ENCODE measurements around the gene TOP2B.

TOP2B gene

DNA sequence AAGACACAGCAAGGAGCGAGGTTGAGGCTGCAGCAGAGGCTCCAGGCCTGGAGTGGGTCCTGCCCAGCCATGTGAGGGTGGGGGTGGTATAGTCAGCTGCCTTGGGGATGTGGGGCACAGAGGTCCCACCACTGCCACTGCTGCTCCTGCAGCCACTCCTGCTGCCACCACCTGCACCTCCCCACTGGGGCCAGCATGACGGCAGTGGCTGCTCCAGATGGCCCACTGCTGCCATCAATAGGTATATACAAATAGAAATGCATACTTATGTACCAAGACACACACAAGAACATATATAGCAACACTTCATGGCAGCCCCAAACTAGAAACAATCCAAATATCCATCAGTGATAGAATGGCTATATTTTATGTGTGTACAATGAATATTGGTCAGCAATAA is 10.0 kb upstream of the TOP2B start:
- no peak for DNase-seq (ENCODE audit: low read depth)

- DNase-seq (ENCODE audit: low read depth), result no peak
Measured at GRCh38 chr3:25673738-25674298, 9.1 kb upstream of the TOP2B start.

GRCh38 chr3:25665315-25666280 is 891 bp upstream of the TOP2B start:
- no peak for DNase-seq (ENCODE audit: low read depth)

GRCh38 chr3:25663869-25664811 is 567 bp downstream of the TOP2B start:
- peak; percentile 51 for DNase-seq (ENCODE audit: low read depth)

DNA sequence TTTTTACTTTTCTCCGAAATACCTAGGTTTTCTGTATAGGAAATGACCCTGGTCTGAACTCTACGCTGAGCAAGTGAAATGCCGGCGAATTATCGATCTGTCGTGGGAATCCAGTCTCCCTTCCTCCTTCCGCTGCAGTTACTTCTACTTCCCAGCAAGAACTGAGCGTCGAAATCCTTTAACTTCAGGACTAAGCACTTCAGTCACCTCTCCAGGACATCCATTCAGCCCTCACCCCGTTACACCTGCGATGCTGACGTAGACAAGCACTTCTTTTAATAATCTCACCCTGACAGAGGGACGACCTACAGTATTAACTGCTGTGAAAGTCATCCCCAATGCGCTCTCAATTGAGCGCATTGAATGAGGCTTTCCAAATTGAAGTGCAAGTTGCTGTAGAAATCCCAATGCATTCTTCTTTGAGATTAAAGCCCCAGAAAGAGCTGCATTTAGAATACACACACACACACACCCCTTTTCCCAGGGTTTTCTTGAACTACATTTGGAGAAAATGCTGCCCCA is 1.3 kb downstream of the TOP2B start:
- DNase-seq (ENCODE audit: low read depth), result no peak

GRCh38 chr3:25662736-25663320 is 1.9 kb downstream of the TOP2B start:
- DNase-seq (ENCODE audit: low read depth), result no peak

DNA sequence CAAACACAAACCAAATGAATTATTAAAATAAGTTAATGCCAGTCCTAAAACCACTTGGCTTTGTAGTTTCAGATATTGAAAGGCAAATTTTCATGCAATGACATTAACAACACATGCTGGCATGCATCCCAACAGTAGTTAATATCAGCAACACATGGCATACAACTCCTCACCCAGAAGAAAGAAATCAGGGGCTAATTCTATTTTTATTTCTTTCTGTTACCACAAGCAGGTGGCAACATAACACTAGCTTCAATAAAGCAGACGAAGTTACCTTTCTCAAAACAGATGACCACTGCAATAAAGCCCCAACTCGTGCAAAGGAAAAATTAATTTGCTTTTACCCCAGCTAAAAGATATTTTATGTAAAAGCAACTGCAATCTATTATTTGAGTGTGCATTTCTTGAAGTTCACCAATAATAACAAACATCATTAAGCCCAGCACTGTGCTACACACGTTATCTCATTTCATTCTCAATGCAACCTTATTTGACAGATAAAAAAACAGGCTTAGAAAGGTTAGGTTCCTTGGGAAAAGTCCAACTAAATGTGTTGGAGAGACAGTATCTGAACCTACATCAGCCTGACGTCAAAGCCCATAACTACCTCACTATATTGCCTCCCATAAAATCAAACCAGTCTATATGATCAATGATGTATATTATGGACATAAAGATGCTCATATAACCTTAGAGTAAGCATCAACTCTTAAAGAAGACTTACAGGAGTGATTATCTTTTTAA is 2.8 kb downstream of the TOP2B start:
- DNase-seq (ENCODE audit: low read depth), result no peak

DNA sequence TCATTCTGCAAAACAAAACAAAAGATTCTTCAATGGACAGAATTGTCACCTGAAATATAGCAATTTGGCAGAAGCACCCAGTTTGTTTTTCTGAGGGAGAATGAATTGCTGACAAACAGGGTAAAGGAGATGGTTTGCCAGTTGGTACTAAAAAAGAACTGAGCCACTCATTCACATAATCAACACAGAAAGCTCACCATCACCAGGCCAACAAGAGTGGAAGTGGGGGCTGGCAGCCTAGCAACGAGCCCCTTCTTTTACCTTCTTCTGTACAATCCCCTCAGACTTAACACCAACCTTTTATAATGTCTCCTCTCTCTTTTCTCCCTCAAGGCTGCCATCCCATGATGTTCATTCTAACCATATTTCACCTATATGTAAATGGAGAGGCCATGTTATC is 5.9 kb downstream of the TOP2B start:
- no peak for DNase-seq (ENCODE audit: low read depth)

- no peak for DNase-seq (ENCODE audit: low read depth)
Measured at GRCh38 chr3:25657293-25657692, 7.4 kb downstream of the TOP2B start.

GRCh38 chr3:25655659-25656058 is 9.0 kb downstream of the TOP2B start:
- DNase-seq (ENCODE audit: low read depth), result no peak

- DNase-seq (ENCODE audit: low read depth), result no peak
Measured at GRCh38 chr3:25654576-25654975, 10.1 kb downstream of the TOP2B start.

GRCh38 chr3:25653322-25653721 is 11.4 kb downstream of the TOP2B start:
- no peak for DNase-seq (ENCODE audit: low read depth)

DNA sequence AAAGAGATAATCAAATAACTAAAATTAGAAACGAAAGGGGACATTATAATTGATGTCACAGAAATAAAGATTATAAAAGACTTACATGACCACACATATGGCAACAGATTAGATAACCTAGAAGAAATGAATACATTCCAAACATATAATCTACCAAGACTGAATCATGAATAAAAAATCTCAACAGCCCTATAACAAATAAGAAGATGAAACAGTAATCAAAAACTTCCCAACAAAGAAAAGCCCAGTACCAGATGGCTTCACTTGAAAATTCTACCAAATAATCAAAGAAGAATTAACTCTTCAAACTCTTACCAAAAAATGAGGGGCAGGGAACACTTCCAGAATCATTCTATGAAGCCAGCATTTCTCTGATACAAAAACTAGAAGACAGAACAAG is 11.8 kb downstream of the TOP2B start:
- DNase-seq (ENCODE audit: low read depth), result no peak

DNA sequence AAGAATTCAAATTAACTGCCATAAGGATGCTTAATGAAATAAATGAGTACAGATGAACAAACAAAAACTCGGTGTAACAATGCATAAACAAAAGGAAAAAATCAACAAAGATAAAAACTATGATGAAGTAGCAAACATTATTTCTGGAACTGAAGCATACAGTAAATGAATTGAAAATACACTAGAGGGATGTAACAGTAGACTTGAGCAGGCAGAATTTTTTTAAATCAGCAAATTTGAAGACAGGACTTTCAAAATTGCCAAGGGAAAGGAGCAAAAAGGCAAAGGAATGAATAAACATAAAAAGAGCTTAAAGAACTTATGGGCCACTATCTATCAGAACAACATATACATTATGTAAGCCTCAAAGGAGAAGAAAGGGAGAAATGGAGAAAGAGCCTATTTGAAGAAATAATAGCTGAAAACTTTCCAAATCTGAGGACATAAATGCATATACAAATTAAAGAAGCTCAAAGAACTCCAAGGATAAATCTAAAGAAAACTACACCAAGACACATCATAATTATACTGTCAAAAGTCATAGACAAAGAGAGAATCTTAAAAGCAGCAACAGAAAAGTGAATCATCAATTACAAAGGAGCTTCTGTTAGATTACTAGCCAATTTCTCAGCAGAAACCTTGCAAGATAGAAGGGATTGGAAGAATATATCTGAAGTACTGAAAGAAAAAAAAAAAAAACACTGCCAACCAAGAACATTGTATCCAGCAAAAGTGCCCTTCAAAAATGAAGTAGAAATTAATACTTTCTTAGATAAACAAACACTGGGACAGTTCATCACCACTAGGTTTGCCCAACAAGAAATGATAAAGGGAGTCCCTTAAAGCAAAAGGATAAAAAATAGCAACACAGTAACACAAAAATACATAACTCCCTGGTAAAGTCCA is 15.5 kb downstream of the TOP2B start:
- no peak for DNase-seq (ENCODE audit: low read depth)

DNA sequence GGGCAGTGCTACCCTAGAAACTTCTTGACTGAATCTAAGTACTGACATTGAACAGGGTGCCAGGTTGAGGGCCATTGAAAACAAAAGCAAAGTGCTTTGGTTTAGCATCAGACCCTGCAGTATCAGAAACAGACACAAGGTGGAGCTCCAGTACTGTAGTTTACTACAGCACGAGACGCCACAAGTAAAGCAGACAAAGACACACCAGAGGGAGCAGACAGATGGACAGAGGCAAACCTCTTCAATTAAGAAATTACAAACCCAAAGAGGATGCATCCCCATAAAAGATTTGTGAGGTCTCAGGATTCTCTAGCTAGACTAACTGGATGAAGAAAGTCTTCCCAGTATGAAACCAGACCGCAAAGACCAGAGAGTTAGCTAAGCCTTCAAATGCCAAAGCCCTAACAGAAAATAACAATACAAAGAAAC is 16.6 kb downstream of the TOP2B start:
- peak; percentile 77 for DNase-seq (ENCODE audit: low read depth)

DNA sequence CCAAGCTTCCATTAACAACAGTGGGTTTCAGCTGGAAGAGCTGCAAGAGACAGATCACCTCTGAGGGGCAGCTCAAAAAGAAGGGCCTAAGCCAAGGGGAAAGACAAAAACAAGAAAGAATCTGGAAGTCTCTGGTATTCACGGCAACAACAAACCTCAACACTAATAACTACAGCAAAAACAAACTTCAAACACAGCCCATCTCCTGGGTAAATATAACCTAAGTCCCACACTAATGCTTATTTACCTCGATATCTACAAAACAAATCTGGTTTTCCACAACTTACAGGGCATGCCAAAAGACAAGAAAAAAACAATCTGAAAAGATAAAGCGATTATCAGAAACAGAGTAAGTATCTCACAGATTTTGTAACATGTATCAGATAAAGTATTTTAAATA is 29.7 kb downstream of the TOP2B start:
- no peak for DNase-seq (ENCODE audit: low read depth)

DNA sequence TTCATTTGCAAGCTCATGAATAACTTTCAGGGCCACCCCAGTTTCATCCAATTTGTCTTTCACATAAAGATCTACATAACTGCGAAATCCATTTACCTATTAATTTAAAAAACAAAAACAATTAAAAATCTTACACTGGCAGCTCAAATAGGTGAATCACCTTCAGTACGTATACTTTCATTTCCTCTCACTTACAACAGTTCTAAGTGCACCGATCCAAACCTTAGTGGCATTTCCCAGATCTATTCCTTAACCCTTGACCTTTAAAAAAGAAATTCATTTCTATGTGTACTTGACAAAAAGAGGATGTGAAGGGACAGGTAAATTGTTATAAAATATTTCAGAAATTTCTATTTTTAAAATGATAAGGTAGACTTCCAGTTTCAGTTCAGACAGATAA is 30.8 kb downstream of the TOP2B start:
- DNase-seq (ENCODE audit: low read depth), result no peak

GRCh38 chr3:25631989-25632388 is 32.7 kb downstream of the TOP2B start:
- DNase-seq (ENCODE audit: low read depth), result no peak

DNA sequence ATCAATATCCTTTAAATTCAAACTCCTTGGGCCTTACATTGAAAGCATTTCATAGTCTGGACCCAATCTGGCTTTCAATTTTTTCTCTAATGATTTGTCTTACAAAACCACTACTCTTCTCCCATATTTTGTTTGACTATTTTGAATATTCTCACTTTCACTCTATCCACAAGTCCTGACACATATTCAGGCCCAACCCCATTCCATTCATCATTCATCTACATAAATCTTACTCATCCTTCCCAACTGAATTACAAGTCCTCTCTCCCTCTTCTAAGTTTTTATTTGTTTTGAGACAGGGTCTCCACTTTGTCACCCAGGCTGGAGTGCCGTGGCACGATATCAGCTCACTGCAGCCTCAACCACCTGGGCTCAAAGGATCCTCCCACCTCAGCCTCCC is 43.6 kb downstream of the TOP2B start:
- DNase-seq (ENCODE audit: low read depth), result no peak

- no peak for DNase-seq (ENCODE audit: low read depth)
Measured at GRCh38 chr3:25620493-25620892, 44.2 kb downstream of the TOP2B start.
